Measurements from ENCODE around the gene PBX4.

PBX4 gene

GRCh38 chr19:19655641-19656343 is 37.3 kb upstream of the PBX4 start:
- H3K4me3 ChIP-seq (replicated peaks; ENCODE audit: low read depth, low read length), result no peak overlapping the region
- no peaks in the 10 kb centered on the region for H3K27me3 ChIP-seq (replicated peaks; ENCODE audit: control insufficient read depth, insufficient read depth, low read length)
- no peak for DNase-seq (ENCODE audit: extremely low read depth, insufficient read length)
- no peak for TF ChIP-seq CTCF (IDR thresholded peaks at IDR 0.05; ENCODE audit: insufficient read depth, low read length, poor library complexity, severe bottlenecking)
- H3K36me3 ChIP-seq (ENCODE audit: control insufficient read depth, insufficient read depth, low read length), result peaks cover 79% of the 10 kb centered on the region

GRCh38 chr19:19655051-19655594 is 36.6 kb upstream of the PBX4 start:
- no peak for DNase-seq (ENCODE audit: extremely low read depth, insufficient read length)
- H3K27me3 ChIP-seq (replicated peaks; ENCODE audit: control insufficient read depth, insufficient read depth, low read length), result no peaks in the 10 kb centered on the region
- H3K4me3 ChIP-seq (replicated peaks; ENCODE audit: low read depth, low read length), result no peak overlapping the region
- no peak for TF ChIP-seq CTCF (IDR thresholded peaks at IDR 0.05; ENCODE audit: insufficient read depth, low read length, poor library complexity, severe bottlenecking)
- H3K36me3 ChIP-seq (ENCODE audit: control insufficient read depth, insufficient read depth, low read length), result peaks cover 85% of the 10 kb centered on the region

GRCh38 chr19:19654441-19654840 is 36.0 kb upstream of the PBX4 start:
- Histone ChIP-seq H3K4me3 (replicated peaks; ENCODE audit: low read depth, low read length) (no peak overlapping the region), H3K27me3 (replicated peaks; ENCODE audit: control insufficient read depth, insufficient read depth, low read length) (no peaks in the 10 kb centered on the region), H3K36me3 (ENCODE audit: control insufficient read depth, insufficient read depth, low read length) (peaks cover 82% of the 10 kb centered on the region)
- DNase-seq (ENCODE audit: extremely low read depth, insufficient read length), result no peak
- TF ChIP-seq CTCF (IDR thresholded peaks at IDR 0.05; ENCODE audit: insufficient read depth, low read length, poor library complexity, severe bottlenecking), result no peak

DNA sequence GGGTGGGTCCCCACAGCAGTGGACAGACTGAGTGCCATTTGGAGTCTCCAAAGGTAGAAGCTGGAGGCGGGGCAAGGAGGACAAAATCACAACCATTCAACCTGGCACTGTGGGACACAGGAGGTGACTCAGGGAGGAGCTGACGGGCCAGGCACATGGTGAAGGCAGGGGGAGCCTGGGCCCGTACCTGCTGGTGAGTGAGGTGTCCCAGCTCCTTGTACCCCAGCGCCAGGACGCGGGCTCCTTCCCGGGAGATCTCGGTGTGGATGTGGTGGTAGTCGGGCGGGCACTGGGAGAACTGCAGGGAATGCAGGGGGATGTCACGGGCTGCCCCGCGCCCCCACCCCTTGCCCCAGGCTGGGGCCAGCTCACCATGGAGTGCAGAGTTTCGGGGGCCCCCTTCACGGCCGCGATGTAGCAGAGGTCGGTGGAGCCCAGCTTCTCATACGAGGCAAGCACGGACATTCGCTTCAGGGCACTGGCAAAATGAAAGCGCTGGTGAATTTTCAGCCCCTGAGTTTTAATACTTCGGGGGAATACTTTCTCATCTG is 35.2 kb upstream of the PBX4 start:
- DNase-seq (ENCODE audit: extremely low read depth, insufficient read length), result no peak
- peaks cover 82% of the 10 kb centered on the region for H3K36me3 ChIP-seq (ENCODE audit: control insufficient read depth, insufficient read depth, low read length)
- H3K4me3 ChIP-seq (replicated peaks; ENCODE audit: low read depth, low read length), result no peak overlapping the region
- TF ChIP-seq CTCF (IDR thresholded peaks at IDR 0.05; ENCODE audit: insufficient read depth, low read length, poor library complexity, severe bottlenecking), result no peak
- H3K27me3 ChIP-seq (replicated peaks; ENCODE audit: control insufficient read depth, insufficient read depth, low read length), result no peaks in the 10 kb centered on the region

- DNase-seq (ENCODE audit: extremely low read depth, insufficient read length), result no peak
- H3K36me3 ChIP-seq (ENCODE audit: control insufficient read depth, insufficient read depth, low read length), result peaks cover 75% of the 10 kb centered on the region
- no peaks in the 10 kb centered on the region for H3K27me3 ChIP-seq (replicated peaks; ENCODE audit: control insufficient read depth, insufficient read depth, low read length)
- TF ChIP-seq CTCF (IDR thresholded peaks at IDR 0.05; ENCODE audit: insufficient read depth, low read length, poor library complexity, severe bottlenecking), result no peak
- H3K4me3 ChIP-seq (replicated peaks; ENCODE audit: low read depth, low read length), result no peak overlapping the region
These were observed 34.2 kb upstream of the PBX4 start for GRCh38 chr19:19652482-19653295.
